GM21723 (cell line): Measurements from ENCODE around the gene SMIM38.

Experiments
- ATAC-seq: cut with Tn5 transposase; IDR thresholded peaks from one replicate; pipeline ENCODE4 v1.9.1; 2021; ENCODE audit warnings: mild to moderate bottlenecking, moderate library complexity; ENCODE audit not compliant: unreplicated experiment

The SMIM38 gene

DNA sequence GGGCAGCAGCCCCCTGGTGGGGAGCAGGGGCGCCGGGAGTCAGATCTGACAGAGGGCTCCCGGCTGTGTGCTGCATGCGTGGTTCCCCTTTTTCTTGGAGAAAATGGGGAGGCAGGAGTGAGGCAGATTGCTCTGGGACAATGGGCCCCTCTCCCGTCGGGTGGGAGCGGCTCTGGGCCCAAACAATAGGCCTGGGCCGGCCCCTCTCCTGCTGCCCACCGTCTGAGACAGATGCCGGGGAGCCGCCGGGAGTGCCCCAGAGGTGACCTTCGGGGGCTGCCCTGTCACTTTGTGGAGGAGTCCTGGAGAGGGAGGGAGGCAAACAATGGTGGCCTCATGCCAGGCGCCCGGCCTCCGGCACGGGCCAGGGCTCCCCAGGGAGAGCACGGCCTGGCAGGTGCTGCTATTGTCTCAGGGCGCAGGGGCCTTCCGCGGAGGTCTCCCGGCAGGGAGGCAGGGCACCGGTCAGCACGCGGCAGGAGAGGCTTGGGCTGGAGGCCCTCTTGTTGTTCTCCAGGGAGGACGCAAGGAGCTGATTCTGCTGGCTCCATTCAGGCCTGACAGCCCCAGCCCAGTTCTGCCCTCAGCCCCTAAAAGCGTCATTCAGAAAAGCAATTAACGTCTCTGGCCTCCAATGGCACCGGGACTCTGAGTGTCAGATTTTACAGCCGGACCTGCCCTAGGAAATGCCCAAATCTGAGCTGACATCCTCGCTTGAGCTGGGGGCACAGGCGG lies 44.8 kb downstream of the SMIM38 start:
- no peak for ATAC-seq

DNA sequence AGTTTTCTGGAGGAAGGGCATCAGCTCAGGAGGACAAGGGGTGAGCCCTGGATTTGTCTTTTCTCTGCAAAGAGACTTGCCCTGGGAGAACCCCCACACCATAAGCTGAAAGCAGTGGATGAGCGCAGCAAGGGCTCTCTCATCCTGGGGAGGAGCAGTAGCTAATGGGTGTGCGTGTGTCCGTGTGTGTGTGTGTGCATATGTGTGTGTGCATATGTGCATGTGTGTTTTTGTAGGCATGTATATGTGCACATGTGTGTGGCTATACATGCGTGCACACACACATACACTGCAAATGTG lies 45.3 kb downstream of the SMIM38 start:
- ATAC-seq: no peak

DNA sequence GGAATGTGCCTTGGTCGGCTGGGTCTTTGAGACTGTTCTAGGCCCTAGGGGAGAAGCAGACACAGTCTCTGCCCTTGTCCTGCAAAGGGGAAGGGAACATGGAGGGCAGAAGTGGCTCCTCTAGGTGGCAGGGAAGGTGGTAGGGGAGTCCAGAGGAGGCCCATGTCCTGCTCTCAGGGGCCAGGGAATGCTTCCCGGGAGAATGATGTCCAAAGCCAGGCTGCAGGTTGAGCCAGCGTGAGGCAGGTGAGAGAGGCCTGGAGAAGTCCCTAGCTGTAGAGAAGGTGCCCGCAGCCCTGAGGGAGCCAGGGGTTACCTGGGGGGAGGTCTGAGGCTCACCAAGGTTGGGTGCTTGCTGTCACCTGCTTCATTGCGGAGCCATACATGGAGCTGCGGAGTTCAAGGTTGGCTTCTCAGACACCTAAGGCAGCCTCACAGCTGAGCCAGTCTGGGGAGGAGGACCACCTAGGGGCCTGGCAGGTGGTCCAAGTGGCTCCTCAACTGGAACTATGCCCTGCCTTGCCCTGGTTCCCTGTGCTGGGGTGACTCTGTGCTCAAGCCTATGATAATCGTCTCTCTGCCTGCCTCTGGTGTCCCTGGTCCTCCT lies 46.1 kb downstream of the SMIM38 start:
- ATAC-seq: no peak

DNA sequence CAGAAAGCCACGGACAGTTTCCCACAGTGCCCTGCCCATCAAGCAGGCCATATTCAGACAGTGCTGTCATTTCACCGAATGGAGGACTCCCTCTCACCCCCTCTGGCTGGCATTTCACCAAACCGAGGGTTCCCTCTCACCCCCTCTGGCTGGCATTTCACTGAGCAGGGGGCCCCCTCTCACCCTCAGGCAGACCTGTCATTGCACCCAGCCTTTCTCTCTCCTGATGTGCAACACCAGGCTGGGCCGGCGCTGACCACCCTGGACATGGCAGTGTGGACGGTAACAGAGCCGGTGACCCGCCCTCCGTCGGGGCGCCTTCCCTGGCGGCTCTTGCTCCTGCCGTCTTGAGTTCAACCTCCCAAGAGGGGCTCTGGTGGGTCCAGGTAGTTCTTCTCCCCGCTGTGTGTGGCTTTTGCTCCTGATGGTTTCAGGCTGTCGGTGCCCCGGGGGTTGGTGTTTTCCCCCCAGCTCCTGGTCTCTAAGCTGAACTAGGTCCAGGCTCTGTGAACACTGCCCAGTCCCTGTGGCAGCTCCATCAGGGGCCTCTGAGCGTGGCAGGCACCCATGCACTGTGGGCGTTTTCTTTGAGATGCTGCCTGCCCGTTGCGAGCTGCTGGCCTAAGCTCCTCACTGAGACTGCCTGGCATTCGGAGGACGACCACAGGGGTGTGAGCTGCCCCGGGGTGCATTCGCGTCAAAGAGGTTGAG lies 46.9 kb downstream of the SMIM38 start:
- ATAC-seq: no peak

DNA sequence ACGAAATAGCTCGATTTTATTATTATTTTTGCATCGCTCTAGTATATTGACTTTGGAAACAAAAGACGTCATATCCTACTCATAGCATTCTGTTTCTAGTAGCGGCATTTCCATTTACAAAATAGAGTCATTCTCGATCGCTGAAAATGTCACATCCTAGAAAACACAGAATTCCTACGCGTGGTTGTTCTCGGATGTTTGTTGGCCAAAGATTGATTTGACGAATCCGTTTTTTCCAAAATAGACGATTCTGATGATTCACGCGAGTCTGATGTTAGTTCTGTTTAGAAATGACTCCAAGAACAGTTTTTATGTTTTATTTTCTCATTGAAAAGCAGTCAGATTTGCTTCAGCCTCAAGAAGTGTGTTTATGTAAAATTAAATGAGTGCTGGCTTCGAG lies 47.6 kb downstream of the SMIM38 start:
- ATAC-seq: no peak

DNA sequence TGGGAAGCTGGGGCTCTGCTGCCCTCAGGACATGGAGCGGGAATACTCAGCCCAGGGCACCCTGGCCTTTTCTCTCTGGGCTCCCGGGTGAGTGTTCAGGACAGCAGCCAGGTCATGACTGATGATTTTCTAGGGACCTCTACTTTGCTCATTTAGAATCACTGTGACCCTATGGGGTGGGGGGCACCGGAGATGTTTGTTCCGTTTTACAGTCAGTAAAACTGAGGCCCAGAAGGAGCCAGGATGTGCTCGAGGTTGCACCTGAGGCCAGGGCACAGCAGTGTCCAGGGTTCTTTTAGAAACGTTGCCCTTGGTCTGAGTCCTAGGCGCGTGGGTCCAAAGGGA lies 48.1 kb downstream of the SMIM38 start:
- no peak for ATAC-seq

DNA sequence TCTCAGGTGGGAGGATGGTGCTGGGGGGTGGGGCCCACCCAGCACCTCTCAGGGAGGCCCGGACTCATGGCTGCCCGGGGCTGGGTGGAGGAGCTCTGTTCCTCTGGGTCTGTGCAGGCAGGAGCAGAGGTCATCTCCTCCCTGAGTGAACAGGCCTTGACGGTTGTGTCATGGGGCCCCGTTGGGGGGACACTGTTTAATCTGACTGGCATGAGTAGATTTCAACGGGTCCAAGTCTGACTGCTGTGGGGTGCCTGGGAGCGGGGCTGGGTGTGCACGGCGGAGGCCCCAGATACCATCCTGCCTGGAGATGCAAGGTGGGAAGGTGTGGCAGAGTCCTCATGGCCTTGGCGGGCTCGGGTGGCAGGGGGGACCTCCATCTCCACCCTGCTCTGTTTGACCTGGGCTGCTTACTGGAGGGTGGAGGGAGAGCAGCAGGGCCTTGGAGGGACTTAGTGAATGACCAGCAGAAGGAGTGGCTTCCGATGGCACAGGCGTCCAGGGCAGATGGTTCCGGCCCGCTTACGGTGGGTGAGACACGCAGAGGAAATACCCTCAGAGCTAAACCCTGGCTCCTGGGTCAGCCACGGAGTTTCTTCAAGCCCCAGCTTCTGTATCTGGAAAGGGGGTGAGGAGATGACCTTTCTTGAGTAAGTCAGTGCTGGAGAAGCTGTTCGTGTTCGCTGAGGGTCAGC lies 48.7 kb downstream of the SMIM38 start:
- ATAC-seq: no peak

- ATAC-seq: no peak
Observed at GRCh38 chr11:69204941-69205742, 49.4 kb downstream of the SMIM38 start.
